Activated B cell treated with CpG ODN at 0.5 μM for 24 hours (primary cell): ENCODE data around the gene LILRB3. TPM values are rescaled to one million over a fixed set of nuclear protein-coding genes. Genes with fewer than 3 reads are reported as not detected.
A peak's percentile ranks its signal among the peaks of the same experiment; 100 is the strongest.

Source experiments
- ATAC-seq: fragments of 200-7000 bp; cut with Tn5 transposase; one replicate; pipeline ENCODE4 v1.10.0; 2021; ENCODE audit warnings: low read depth, mild to moderate bottlenecking, moderate library complexity
- CTCF ChIA-PET: fragments of 350-600 bp; sonication (Branson Sonifier 250); formaldehyde crosslinking; loops from one replicate; lab custom pipeline; 2021; ENCODE audit warnings: antibody characterized with exemption; lab: Charles Lee
- POLR2A ChIA-PET: fragments of 350-600 bp; sonication (Branson Sonifier 250); formaldehyde crosslinking; loops from one replicate; lab custom pipeline; 2021; ENCODE audit warnings: antibody characterized with exemption; lab: Charles Lee
- DNase-seq: peaks from one replicate; pipeline ENCODE4 v3.0.0; 2022
- H3K27ac Mint-ChIP-seq: one replicate; pipeline ENCODE4 v1.8.0; 2020; ENCODE audit warnings: mixed read lengths
- H3K27me3 Mint-ChIP-seq: one replicate; pipeline ENCODE4 v1.8.0; 2021; ENCODE audit warnings: mixed read lengths
- H3K36me3 Mint-ChIP-seq: one replicate; pipeline ENCODE4 v1.8.0; 2021; ENCODE audit warnings: low read depth, mixed read lengths
- H3K4me1 Mint-ChIP-seq: one replicate; pipeline ENCODE4 v1.8.0; 2021; ENCODE audit warnings: mixed read lengths
- H3K4me3 Mint-ChIP-seq: one replicate; pipeline ENCODE4 v1.8.0; 2020; ENCODE audit warnings: mild to moderate bottlenecking, mixed read lengths
- H3K9me3 Mint-ChIP-seq: one replicate; pipeline ENCODE4 v1.8.0; 2020; ENCODE audit warnings: mixed read lengths
- CTCF ChIP-seq: fragments of 200-600 bp; IDR thresholded peaks from one replicate; pipeline ENCODE4 v1.8.0; 2022; ENCODE audit warnings: antibody characterized with exemption, mild to moderate bottlenecking
- intact Hi-C: fragments of 100-400 bp; cut with micrococcal nuclease; formaldehyde crosslinking; loops from one replicate; pipeline ENCODE4 v1.15.1; 2024
- total RNA-seq: library from RNA; stranded (reverse); gene quantifications from 2 replicates; pipeline ENCODE4 v1.2.3, GENCODE V29; 2022

LILRB3 gene
- total RNA-seq, 1 donor from 2014 or later = 1.1 TPM

- DNase-seq (no peak), ATAC-seq (no peak)
- ChIA-PET CTCF (no interaction called here), POLR2A (interaction anchor here (0.7 to 5.2 kb wide), 3 partner anchors 15 to 422 kb away, joined by 3 to 69 read pairs (median 3); partner anchors contain the start of genes MBOAT7 and TSEN34)
- Mint-ChIP-seq H3K27ac (peak overlapping the region; percentile 25), H3K4me1 (peaks cover 94% of the 10 kb centered on the region), H3K9me3 (no peaks in the 10 kb centered on the region), H3K27me3 (no peaks in the 10 kb centered on the region), H3K36me3 (peaks cover 87% of the 10 kb centered on the region), H3K4me3 (peak overlapping the region; percentile 41)
- intact Hi-C loops = no loop called here
- no peak for TF ChIP-seq CTCF
These were observed 17.9 kb downstream of the LILRB3 start for GRCh38 chr19:54204767-54205468.

DNA sequence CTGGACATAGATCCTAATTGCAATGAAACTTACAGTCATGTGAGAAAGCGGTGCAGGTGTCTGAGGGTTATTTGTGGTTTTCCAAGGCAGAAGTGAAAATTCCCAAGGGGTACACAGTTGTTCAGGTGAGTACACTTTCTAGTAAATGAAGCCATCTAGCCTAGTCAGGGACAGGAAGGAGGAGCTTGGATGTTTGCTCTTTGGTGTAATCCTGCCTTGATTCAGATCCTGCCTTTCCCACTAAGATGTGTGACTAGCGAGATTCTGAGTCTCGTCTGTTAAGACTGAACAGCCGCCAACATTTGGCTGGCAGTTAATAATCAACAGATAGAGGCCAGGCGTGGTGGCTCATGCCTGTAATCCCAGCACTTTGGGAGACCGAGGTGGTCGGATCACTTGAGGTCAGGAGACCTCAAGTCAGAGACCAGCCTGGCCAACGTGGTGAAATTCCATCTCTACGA, 19.6 kb downstream of the LILRB3 start:
- H3K36me3 Mint-ChIP-seq = peaks cover 76% of the 10 kb centered on the region
- H3K27ac Mint-ChIP-seq = peak overlapping the region; percentile 24
- ChIA-PET POLR2A (interaction anchor here (1.4 to 6.5 kb wide), 2 partner anchors 14 to 44 kb away, joined by 4 to 244 read pairs; partner anchors contain the start of genes LENG1, MBOAT7 and TSEN34), CTCF (no interaction called here)
- intact Hi-C loops = no loop called here
- TF ChIP-seq CTCF = no peak
- H3K4me3 Mint-ChIP-seq = peak overlapping the region; percentile 100
- H3K27me3 Mint-ChIP-seq = no peaks in the 10 kb centered on the region
- no peak for DNase-seq
- no peaks in the 10 kb centered on the region for H3K9me3 Mint-ChIP-seq
- ATAC-seq = no peak
- H3K4me1 Mint-ChIP-seq = peaks cover 82% of the 10 kb centered on the region

GRCh38 chr19:54201980-54202379, 20.8 kb downstream of the LILRB3 start:
- DNase-seq = no peak
- Mint-ChIP-seq H3K9me3 (no peaks in the 10 kb centered on the region), H3K27ac (peak overlapping the region; percentile 99), H3K4me3 (peak overlapping the region; percentile 100), H3K27me3 (no peaks in the 10 kb centered on the region), H3K36me3 (peaks cover 64% of the 10 kb centered on the region), H3K4me1 (peaks cover 70% of the 10 kb centered on the region)
- ChIA-PET POLR2A (interaction anchor here (2.4 to 6.5 kb wide), 3 partner anchors 8 to 42 kb away, joined by 19 to 244 read pairs (median 26); partner anchors contain the start of genes LENG1, MBOAT7 and TSEN34), CTCF (interaction anchor here (1.2 kb wide), 1 partner anchor 12 kb away, joined by 3 read pairs; the partner anchor contains the start of gene MBOAT7)
- no peak for TF ChIP-seq CTCF
- ATAC-seq = no peak
- intact Hi-C loops = loop anchor here (1.0 to 2.0 kb wide), 4 partner anchors 40 to 1453 kb away; partner anchors contain the start of genes CNOT3, LENG8 and U2AF2

GRCh38 chr19:54201172-54201701, 21.6 kb downstream of the LILRB3 start:
- H3K27ac Mint-ChIP-seq = peak overlapping the region; percentile 99
- intact Hi-C loops = loop anchor here (1.0 to 2.0 kb wide), 4 partner anchors 39 to 1454 kb away; partner anchors contain the start of genes CNOT3, LENG8 and U2AF2
- DNase-seq (no peak), ATAC-seq (no peak)
- H3K9me3 Mint-ChIP-seq = no peaks in the 10 kb centered on the region
- H3K27me3 Mint-ChIP-seq = no peaks in the 10 kb centered on the region
- CTCF ChIA-PET = interaction anchor here (1.2 kb wide), 1 partner anchor 12 kb away, joined by 3 read pairs; the partner anchor contains the start of gene MBOAT7
- POLR2A ChIA-PET = interaction anchor here (0.6 to 6.5 kb wide), 20 partner anchors 8 to 1674 kb away, joined by 3 to 244 read pairs (median 6); partner anchors contain the start of genes CNOT3, LAIR1, LENG1 and LENG8
- H3K4me3 Mint-ChIP-seq = peak overlapping the region; percentile 100
- H3K36me3 Mint-ChIP-seq = peaks cover 57% of the 10 kb centered on the region
- peaks cover 63% of the 10 kb centered on the region for H3K4me1 Mint-ChIP-seq
- no peak for TF ChIP-seq CTCF
